Fibroblast of mammary gland (primary cell): Measurements from ENCODE around the gene HTRA1.

ENCODE experiments used
- DNase-seq: peaks from one replicate; pipeline ENCODE4 v3.0.0-alpha.2; 2010; ENCODE audit warnings: low read depth
- H3K4me3 ChIP-seq: 2 replicates; pipeline ENCODE4 v1.5.1; 2011; ENCODE audit warnings: low read depth, mild to moderate bottlenecking, low read length, moderate library complexity; ENCODE audit not compliant: control insufficient read depth
- CTCF ChIP-seq: conservative IDR thresholded peaks from 2 replicates; pipeline ENCODE4 v1.5.1; 2011; ENCODE audit warnings: low read depth, low read length, inconsistent platforms; ENCODE audit not compliant: control insufficient read depth, insufficient read depth

The HTRA1 gene

DNA sequence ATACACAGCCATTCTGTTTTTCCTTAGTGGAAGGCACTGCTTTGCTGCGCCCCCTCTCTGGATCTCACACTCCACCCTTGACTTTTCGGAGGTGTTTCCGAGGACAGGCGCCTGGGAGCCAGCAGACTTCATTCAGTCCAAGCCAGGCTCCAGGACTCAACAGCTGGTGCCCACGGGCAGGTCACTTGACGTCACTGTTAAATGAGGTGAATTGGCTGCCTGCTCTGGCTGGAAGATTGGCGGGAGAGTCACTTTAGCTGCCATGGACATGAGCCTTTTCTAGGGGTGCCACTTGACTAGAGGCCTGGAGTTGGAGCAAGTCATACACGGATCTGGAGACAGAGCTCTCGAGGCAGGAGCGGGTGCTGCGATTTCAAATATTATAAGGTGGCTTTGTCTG is 3.2 kb downstream of the HTRA1 start:
- DNase-seq, result no peak
- peak overlapping the region; percentile 94 for H3K4me3 ChIP-seq
- TF ChIP-seq CTCF, result no peak

DNA sequence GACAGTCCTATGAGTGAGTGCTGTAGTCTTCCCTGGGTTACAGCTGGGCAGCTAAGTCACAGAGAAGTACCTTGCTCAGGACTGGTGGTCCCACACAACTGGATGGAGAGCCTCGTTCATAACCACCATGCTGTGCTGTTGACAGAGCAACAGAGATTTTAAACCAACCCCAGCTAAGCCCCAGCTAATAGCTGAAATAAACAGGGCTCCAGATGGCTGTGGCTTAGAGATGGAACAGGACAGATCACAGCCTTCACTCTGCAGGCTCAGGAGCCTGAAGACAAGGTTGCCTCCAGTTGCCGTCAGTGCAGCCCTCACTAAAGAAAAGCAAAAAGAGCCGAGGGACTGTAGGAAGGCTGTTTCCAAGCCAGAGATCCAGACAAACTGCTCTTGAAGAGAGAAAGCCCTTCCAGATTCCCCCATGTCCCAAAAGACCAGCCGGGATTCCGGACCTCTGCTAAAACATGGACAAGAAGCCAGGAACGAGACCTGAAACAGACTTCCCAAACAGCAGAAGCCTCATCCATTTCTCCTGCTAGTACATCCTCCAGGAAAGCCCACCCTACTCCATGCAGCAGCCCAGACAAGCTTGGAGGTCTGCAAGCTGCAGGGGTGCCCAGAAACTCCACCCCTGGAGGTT is 4.2 kb downstream of the HTRA1 start:
- H3K4me3 ChIP-seq, result peak overlapping the region; percentile 9
- no peak for TF ChIP-seq CTCF
- DNase-seq, result no peak

DNA sequence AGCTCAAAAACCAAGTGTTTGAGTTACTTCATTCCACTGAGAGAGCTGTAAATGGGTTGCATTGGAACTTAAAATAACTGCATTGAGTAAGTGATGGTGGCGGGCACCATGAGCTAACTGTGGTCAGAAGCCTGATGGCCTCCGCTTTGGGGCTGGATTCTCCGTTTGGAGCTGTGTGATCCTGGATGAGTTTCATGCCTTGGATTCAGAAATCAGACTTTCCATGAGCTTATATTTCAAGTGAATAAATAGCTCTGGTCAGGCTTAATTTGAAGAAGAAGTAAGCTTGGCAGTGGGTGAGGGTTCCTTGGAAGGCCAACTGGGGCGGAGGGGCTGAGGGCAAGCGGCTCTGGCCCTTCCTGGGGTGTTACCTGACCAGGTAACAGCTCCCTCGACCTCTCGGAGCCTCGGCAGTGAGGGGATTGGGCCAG is 5.6 kb downstream of the HTRA1 start:
- no peak overlapping the region for H3K4me3 ChIP-seq
- DNase-seq, result no peak
- no peak for TF ChIP-seq CTCF

- no peak for TF ChIP-seq CTCF
- no peak overlapping the region for H3K4me3 ChIP-seq
- DNase-seq, result no peak
Measured at GRCh38 chr10:122467701-122468100, 6.3 kb downstream of the HTRA1 start.

GRCh38 chr10:122468307-122468925 is 7.1 kb downstream of the HTRA1 start:
- no peak overlapping the region for H3K4me3 ChIP-seq
- DNase-seq, result peak; percentile 49
- TF ChIP-seq CTCF, result no peak

- no peak overlapping the region for H3K4me3 ChIP-seq
- no peak for TF ChIP-seq CTCF
- peak; percentile 100 for DNase-seq
Measured at GRCh38 chr10:122468926-122469781, 7.8 kb downstream of the HTRA1 start.
